Glomerular visceral epithelial cell (primary cell): ENCODE data around the gene BHLHE40.

ENCODE experiments used
- DNase-seq: peaks from one replicate; pipeline ENCODE4 v3.0.0-alpha.2; 2016; ENCODE audit errors: extremely low spot score

The BHLHE40 gene

DNA sequence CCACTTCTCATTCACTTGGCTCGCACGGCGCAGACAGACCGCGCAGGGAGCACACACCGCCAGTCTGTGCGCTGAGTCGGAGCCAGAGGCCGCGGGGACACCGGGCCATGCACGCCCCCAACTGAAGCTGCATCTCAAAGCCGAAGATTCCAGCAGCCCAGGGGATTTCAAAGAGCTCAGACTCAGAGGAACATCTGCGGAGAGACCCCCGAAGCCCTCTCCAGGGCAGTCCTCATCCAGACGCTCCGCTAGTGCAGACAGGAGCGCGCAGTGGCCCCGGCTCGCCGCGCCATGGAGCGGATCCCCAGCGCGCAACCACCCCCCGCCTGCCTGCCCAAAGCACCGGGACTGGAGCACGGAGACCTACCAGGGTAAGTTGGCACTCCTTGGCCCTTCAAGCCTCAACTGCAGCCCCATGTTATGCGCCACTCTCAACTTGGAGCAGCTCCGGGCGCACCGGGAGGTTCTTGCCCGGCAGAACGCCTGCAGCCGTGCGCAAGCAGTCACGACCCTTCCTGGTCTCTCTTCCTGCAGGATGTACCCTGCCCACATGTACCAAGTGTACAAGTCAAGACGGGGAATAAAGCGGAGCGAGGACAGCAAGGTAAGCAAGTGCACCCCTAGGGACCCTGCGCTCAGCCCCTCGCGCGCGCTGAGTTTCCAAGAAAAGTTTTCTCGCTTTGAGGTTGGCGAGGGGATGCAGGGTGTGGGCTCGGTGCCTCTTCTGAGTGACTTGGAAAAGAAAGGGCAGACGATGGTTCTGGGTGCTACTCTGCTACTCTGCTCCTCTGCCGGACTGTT, at the start of gene BHLHE40:
Gene BHLHE40 (plus strand): TSS at position 10 of the 801 bp plus-strand sequence. CDS start 282 bp downstream, at position 292.
- DNase-seq = peak; percentile 37

DNA sequence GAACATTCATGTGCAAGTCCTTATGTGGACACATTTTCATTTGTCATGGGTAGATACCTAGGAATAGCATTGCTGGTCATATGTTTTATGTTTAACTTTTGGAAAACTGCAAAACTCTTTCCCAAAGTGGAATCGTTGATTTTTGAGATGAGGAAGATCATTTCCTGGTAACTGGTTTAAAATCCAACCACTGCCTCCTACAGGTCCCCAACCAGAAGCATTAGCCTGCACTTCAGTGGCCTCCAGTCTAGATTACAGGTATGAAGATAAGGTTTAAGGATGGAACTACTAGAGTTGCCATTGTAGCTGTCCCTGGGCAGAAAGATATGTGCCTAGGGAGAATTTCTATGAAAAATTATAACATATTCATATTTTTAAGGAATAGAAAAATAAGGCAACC, 48.7 kb upstream of the BHLHE40 start:
- no peak for DNase-seq

DNA sequence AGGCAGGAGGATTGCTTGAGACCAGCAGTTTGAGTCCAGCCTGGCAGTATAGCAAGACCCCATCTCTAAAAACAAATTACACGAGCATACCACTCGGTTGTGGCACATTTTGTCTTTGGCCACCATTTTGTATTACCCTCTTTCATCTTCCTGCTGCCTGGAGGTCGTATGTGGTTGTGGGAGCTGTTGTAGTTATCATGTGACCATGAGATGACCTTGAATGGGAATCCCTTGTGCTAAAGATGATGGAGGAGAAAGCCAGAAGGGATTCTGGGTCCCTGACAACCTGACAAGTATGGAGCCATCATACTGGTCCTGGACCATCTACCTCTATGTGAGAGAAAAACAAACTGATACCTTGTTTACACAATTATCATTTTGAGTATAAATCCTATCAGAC, 45.2 kb upstream of the BHLHE40 start:
- DNase-seq = no peak

DNA sequence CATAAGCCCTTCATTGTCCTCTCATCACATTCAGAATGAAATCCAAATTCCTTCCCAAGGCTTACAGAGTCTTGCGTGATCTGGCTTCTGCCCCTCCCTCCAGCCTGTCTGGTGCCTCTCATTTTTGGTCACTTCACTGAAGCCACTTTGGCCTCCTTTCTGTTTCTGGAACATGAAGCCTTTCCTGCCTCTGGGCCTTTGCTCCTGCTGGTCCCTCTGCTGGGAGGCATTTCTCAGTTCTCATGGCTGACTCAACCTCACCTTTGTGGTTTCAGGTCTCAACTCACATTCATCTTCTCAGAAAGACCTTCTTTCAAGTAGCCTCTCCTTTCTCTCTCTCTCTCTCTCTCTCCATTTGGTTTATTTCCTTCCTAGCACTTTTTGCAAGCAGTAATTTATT, 43.9 kb upstream of the BHLHE40 start:
- DNase-seq = no peak

DNA sequence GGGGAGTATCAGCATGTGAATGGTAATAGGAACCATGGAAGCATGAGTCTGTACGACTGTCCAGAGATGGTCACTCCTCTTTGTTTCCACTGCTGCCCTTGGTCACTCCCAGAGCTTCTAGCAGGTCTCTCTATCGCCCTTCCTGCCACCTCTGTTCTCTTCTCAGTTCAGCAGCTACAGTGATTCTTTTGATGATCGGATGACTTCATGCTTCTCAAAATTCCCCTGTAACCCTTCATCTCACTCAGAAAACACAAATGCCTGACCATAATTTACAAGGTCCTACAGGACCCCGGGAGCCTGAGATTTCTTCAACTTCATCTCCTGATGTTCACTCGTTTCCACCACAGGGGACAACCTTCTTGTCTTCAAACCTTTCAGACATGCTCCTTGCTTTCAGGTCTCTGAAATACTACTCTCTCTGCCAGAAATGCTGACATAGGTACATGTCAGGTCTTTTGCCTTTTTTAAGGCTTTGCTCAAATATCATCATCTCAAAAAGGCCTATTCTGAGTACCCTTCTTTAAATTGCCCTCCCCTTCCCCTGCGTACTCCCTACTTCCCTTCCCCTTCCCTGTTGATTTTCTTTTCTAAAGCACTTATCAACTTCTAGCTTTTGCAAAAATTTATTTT, 42.1 kb upstream of the BHLHE40 start:
- DNase-seq = no peak

DNA sequence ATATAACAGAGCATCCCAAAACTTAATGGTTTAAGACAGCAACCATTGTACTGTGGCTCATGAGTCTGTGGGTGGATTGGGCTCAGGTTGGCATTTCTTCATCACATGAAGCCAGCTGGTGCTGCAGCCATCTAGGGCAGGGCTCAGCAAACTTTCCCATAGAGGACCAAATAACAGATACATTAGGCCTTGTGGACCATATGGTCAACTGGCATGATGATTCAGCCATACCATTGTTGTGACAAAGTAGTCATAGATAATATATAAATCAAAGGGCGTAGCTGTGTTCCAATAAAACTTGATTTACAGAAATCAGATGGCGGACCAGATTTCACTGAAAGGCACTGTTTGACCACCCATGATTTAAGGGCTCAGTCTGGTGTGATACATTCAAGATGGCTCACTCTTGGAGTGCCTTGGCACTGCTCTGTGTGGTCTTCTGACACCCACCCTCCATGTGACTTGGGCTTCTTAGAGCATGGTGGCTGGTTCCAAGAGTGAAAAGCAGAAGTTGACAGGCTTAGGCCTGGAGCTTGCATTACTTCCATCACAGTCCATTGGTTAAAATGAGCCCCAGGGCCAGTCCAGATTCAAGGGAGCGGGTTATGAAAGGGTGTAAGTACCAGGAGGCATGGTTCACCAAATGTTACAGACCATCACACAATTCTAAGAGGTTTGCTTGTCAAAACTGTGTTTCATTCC, 40.8 kb upstream of the BHLHE40 start:
- DNase-seq = no peak

DNA sequence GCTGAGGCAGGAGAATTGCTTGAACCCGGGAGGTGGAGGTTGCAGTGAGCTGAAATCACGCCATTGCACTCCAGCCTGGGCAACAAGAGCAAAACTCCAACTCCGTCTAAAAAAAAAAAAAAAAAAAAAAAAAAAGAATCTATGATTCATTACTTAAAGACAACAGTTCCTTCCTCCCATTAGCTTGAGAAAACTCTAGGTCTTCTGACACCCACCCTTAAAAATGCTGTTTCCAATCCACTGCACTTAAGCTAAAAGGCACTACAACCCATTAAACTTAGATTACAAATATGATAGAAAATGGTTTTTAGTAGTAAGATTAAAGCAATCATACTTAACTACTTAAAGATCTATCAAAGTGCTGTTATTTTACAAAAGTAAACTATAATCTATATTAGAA, 40.0 kb upstream of the BHLHE40 start:
- no peak for DNase-seq

DNA sequence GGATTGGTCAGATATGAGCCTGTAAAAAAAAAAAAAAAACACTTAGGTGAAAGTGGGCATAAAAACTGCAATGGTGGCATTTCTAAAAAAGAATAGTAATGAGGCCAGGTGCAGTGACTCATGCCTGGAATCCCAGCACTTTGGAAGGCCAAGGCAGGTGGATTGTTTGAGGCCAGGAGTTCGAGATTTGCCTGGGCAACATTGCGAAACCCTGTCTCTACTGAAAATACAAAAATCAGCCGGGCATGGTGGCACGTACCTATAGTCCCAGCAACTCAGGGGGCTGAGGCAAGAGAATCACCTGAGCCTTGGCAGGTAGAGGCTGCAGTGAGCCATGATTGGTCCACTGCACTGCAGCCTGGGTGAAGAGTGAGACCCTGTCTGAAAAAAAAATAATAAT, 38.3 kb upstream of the BHLHE40 start:
- no peak for DNase-seq

DNA sequence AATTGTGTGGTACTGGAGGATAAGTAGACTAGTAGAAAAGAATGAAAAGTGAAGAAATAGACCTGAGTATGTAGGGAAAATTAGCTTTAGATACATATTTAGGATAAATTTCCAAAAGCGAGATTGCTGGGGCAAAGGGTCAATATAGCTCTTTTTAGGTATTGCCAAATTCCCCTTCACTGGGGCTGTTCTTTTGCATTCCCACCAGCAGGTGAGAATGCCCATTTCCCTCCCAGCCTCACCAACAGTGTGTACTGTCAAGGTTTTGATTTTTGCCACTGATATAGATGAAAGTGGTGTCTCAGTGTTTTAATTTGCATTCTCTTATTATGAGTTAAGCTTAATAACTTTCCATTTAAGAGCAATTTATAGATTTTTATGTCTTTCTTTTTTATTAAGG, 35.7 kb upstream of the BHLHE40 start:
- DNase-seq = no peak

DNA sequence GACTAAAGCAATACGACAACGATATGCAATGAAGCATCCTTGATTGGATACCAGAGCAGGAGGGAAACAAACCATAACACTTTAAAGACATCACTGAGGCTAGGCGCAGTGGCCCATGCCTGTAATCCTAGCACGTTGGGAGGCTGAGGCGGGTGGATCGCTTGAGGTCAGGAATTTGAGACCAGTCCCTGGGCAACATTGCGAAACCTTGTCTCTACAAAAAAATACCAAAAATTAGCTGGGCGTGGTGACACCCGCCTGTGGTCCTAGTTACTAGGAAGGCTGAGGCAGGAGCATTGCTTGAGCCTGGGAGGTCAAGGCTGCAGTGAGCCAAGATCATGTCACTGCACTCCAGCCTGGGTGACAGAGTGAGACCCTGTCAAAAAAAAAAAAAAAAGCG, 33.9 kb upstream of the BHLHE40 start:
- no peak for DNase-seq

DNA sequence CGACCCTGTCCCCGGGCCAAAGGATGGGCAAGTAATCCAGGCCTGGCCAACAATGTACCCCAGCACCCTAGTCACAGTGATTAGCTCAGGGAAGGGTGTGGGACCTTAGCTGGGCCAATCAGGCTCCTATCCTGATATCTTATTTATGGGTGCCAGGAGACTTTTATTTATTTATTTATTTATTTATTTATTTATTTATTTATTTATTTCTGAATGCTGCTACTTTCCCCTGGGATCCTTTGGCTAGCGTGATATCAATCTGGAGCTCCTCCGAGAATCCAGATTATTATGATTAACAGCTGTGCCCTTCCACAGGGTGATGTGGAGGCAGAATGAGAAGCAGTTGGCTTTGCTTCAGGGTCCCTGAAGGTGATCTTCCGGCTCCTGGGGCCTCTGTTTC, 32.2 kb upstream of the BHLHE40 start:
- no peak for DNase-seq

DNA sequence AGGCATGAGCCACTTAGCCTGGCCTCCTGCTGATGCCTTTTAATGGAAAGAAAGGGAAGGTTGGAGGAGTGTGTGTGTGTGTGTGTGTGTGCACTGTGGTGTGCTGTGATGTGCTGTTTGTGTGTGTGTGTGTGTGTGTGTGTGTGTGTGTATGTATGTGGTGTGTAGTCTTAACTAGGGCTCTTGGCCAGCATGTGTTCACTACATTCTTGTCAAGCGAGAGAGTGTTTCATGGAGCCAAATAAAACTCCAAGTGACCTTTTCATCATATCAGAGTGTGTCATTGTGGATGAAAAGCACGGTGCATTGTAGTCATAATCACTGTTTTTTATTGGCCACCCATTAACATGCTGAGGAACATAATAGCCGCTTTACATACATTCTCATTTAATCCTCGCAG, 30.8 kb upstream of the BHLHE40 start:
- no peak for DNase-seq

DNA sequence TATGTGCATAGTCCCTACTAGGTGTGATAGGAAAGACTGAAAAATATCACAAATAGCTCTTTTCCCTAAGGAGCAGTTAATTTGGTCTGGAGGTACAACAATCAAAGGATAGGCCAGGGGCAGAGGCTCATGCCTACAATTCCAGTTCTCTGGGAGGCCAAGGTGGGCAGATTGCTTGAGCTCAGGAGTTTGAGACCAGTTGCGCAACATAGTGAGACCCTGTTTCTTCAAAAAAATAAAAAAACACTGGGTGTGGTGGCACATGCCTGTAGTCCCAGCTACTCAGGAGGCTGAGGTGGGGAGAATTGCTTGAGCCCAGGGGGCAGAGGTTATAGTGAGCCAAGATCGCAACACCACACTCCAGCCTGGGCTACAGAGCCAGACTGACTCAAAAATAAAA, 30.2 kb upstream of the BHLHE40 start:
- no peak for DNase-seq

DNA sequence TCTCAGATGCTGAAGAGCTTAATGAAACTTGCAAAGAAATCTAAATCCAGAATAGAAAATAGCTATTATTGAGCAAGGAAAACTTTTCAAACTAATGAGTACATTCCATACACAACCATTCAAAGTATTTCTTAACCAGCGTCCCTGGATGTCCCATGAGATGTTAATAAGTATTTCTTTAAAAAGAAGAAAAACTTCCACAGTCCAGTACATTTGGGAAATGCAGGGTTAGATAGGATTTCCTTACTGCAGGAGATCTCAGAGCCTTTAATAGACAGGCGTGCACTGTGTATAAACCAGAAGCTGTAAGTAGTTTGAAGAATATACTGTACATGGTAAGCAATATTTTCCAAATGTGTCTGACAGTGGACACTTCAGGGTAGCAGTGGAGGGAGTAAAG, 29.6 kb upstream of the BHLHE40 start:
- DNase-seq = no peak

DNA sequence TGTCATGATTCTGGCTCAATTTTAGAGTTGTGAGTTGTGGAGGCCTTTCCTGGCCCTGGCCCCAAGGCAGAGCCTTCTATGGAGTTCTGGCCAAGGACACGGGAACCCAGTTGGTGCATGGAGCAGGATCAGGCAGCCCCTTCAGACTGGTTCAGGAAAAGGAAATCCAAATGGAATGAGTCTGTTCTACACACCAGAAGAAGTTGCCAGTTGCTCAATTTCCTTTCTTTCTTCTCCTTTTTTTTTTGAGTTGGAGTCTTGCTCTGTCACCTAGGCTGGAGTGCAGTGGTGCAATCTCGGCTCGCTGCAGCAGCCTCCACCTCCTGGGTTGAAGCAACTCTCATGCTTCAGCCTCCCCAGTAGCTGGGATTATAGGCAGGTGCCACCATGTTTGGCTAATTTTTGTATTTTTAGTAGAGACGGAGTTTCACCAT, 28.9 kb upstream of the BHLHE40 start:
- no peak for DNase-seq

DNA sequence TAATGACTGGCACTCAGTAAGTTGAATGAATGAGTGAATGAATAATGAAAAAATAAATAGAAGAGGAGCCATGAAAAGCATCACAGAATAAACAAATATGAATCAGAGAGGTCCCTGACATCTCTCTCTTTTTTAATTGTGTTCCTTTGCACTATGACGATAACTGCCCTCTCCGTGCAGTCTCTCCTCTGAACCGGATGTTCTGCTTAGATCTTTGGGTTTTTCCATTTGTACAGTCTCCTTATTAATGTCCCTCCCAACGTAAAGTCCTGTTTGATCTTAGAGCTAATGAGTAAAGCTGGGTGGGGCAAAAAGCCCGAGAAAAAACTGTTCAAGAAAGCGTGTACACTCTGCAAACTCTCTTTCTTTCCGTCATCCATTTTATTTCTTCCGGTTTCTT, 28.3 kb upstream of the BHLHE40 start:
- DNase-seq = no peak

DNA sequence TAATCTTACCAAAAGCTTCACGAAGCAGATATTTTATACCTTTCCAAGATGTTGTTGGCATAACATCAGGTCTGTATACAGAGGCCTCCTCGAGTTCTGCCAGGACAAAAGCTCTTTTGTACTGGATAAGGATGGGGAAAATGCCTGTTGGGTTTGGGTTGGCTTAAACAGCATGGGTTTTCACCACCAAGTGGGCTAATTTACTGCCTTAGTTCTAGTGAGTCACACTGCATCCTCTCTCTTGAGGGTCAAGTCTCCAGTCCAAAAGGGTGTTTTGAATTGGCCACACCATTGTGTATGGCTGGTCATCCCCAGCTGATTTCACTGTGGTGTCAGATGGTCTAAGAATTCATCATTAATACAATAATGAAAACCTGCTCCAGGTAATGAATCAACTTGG, 26.1 kb upstream of the BHLHE40 start:
- no peak for DNase-seq

DNA sequence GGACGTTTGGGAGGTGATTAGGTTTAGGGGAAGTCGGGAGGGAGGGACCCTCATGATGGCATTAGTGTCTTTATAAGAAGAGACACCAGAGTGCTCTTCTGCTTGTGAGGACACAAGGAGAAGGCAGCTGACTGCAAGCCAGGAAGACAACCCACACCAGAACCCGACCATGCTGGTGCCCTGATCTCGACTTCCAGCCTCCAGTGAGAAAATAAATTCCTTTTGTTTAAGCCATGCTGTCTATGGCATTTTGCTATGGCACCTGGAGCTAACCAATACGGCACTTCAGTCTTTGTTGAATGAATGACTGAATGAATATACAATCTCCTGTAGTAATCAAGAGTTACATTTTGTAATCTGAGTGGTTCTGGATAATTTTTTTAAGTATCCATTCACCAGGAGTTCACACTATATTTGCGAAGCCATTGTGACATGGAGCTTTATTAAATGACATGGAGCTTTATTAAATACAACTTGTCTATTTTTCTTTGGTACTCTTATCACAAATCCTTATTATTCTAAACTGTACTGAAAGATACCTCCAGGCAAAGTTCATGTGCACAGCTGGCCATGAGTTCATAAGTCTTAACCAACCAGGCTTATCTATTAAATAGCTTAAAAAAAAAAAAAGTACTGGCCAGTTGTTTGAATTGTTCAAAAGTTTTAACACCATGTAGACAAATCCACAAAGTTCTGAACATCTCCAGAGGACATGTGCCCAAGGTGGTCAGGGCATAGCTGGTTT, 24.8 kb upstream of the BHLHE40 start:
- DNase-seq = no peak

DNA sequence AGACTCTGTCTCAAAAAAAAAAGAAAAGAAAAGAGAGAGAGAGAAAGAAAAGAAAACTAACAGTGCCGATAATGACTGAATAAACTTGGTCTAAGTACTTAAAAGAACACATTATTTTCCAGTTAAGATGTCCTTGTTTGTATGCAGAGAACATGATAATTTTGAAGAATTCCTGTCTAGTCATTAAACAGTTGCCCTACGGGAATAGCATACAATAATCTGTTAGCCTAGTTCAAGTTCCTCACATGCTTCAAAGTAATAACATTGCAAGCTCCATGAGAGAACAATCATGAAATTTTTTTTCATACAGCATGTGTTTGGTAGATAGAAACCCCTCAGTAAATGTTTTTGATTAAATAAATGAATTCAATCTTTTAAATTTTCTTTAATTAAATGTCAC, 23.1 kb upstream of the BHLHE40 start:
- no peak for DNase-seq

DNA sequence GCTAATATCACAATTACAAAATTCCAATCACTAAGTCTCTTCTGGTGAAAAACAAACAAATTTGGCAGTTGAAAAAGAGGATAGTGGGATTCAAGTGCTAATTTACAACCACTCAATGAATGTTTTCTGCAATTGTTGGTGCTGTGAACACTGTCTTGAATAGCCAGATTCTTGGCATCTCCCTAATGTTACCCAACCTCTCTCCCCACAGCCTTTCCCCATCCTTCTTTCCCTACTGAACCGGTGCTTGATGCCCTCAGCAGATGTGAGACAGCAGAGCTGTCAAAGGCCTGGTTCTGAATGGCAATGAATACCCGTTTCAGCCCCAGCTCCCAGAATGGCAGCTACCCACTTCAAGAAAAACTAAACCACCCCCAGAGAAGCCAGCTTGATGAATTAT, 22.5 kb upstream of the BHLHE40 start:
- no peak for DNase-seq

DNA sequence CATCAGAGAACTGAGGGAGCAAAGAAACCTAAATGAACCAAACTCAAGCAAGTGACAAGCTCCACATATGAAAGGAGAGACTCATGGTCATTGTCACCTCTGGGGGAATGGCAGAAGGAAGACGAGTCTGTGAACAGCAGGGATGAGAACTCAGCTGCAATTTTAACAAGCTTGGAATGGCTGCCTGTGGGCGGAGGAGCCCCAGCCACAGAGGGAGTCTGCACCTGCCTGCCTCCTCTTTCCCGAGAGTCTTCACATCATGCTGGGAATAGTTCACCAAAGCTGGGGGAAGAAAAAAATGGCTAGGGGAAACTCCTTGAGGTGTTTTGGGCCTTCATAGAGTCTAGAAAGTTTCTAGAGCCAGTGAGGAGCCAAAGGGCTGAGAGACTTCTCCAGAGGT, 21.3 kb upstream of the BHLHE40 start:
- no peak for DNase-seq

DNA sequence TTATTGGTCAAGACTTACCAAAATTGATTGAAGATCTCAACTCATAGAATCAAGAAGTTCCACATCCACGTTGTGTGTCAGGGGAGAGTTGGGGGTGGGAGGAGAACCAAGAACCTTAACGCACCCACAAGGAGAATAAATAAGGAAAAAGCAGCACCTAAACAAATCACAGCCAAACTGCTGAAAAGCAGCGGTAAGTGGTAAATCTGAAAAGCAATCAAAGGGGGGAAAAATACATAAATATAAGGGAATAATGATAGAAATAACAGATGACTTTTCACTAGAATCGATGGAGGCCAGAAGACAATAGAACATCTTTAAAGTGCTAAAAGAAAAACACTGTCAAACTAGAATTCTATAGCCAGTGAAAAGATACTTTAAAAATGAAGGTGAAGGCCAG, 20.1 kb upstream of the BHLHE40 start:
- no peak for DNase-seq
